ENCODE results near the gene KLF5.
"Not testable (repeated sequence)": the region's sequence is repeated elsewhere in the genome, so short reads cannot be mapped to it uniquely, and the experiment has no call there.

The KLF5 gene

GRCh38 chr13:73090116-73090822 lies 31.5 kb downstream of the KLF5 start:
- FAIRE-seq, result no peak

GRCh38 chr13:73090823-73091187 lies 32.0 kb downstream of the KLF5 start:
- FAIRE-seq, result no peak

GRCh38 chr13:73092829-73093228 lies 34.0 kb downstream of the KLF5 start:
- FAIRE-seq, result peak; percentile 95

- no peak for FAIRE-seq
These were observed 37.4 kb downstream of the KLF5 start for GRCh38 chr13:73096173-73096572.

- no peak for FAIRE-seq
These were observed 37.8 kb downstream of the KLF5 start for GRCh38 chr13:73096638-73097037.

- FAIRE-seq, result not testable (repeated sequence)
These were observed 42.0 kb downstream of the KLF5 start for GRCh38 chr13:73100781-73101180.

- FAIRE-seq, result no peak
These were observed 42.7 kb downstream of the KLF5 start for GRCh38 chr13:73101351-73102007.

GRCh38 chr13:73103238-73103637 lies 44.4 kb downstream of the KLF5 start:
- no peak for FAIRE-seq

GRCh38 chr13:73106513-73107178 lies 47.8 kb downstream of the KLF5 start:
- FAIRE-seq, result peak; percentile 12

GRCh38 chr13:73107481-73107880 lies 48.7 kb downstream of the KLF5 start:
- FAIRE-seq, result no peak

GRCh38 chr13:73107970-73108369 lies 49.2 kb downstream of the KLF5 start:
- no peak for FAIRE-seq

GRCh38 chr13:73109288-73109899 lies 50.6 kb downstream of the KLF5 start:
- FAIRE-seq, result no peak

- FAIRE-seq, result no peak
These were observed 51.2 kb downstream of the KLF5 start for GRCh38 chr13:73109969-73110368.

GRCh38 chr13:73110814-73111213 lies 52.0 kb downstream of the KLF5 start:
- no peak for FAIRE-seq

GRCh38 chr13:73111331-73111730 lies 52.5 kb downstream of the KLF5 start:
- FAIRE-seq, result no peak

GRCh38 chr13:73119612-73120011 lies 60.8 kb downstream of the KLF5 start:
- FAIRE-seq, result no peak

Measured in endometrium (tissue), 2 donors.